BJ (cell line): ENCODE measurements around the gene MTUS2. TPM values are rescaled to one million over a fixed set of nuclear protein-coding genes. Genes with fewer than 3 reads are reported as not detected.

ENCODE experiments used
- CTCF ChIA-PET: fragments of 350-600 bp; formaldehyde crosslinking; extraction: SDS; loops from one replicate; lab custom pipeline; 2021; ENCODE audit warnings: antibody characterized with exemption, inconsistent platforms; lab: Yijun Ruan, JAX
- POLR2A ChIA-PET: fragments of 300-600 bp; sonication (Branson Sonifier 250); formaldehyde crosslinking; extraction: SDS; loops from one replicate; lab custom pipeline; 2021; ENCODE audit warnings: antibody characterized with exemption; lab: Charles Lee
- DNase-seq: peaks from one replicate; pipeline ENCODE4 v3.0.0-alpha.2; 2011; ENCODE audit warnings: low read depth
- H3K27me3 ChIP-seq: 2 replicates; pipeline ENCODE4 v1.6.0; 2011; ENCODE audit warnings: low read length; ENCODE audit not compliant: control insufficient read depth, insufficient read depth
- H3K36me3 ChIP-seq: 2 replicates; pipeline ENCODE4 v1.5.1; 2011; ENCODE audit warnings: low read length; ENCODE audit not compliant: control insufficient read depth, insufficient read depth
- H3K4me3 ChIP-seq: 2 replicates; pipeline ENCODE4 v1.5.1; 2011; ENCODE audit warnings: low read depth, mild to moderate bottlenecking, control low read depth, low read length
- CTCF ChIP-seq: IDR thresholded peaks from 2 replicates; pipeline ENCODE4 v1.5.1; 2011; ENCODE audit warnings: low read depth, mild to moderate bottlenecking, control low read depth, inconsistent platforms, low read length, moderate library complexity; ENCODE audit not compliant: insufficient read depth
- polyA plus RNA-seq: library from polyadenylated mRNA; depleted of rRNA; stranded (reverse); fragments of >200 nt; gene quantifications from 2 replicates; pipeline ENCODE4 v1.2.3, GENCODE V29; 2011

MTUS2 gene
- polyA plus RNA-seq, 1 experiment, result 0.05 TPM

- ChIA-PET CTCF (no interaction called here), POLR2A (interaction anchor here (0.6 kb wide), 1 partner anchor 9 kb away, joined by 4 read pairs; no protein-coding TSS in a partner anchor)
- TF ChIP-seq CTCF, result no peak
- Histone ChIP-seq H3K27me3 (peaks cover 23% of the 10 kb centered on the region), H3K36me3 (no peaks in the 10 kb centered on the region), H3K4me3 (no peak overlapping the region)
- no peak for DNase-seq
Measured at GRCh38 chr13:28822151-28822550, 2.0 kb downstream of the MTUS2 start.

GRCh38 chr13:28822801-28823200, 2.7 kb downstream of the MTUS2 start:
- no peak for DNase-seq
- H3K27me3 ChIP-seq, result peaks cover 22% of the 10 kb centered on the region
- TF ChIP-seq CTCF, result no peak
- H3K36me3 ChIP-seq, result no peaks in the 10 kb centered on the region
- ChIA-PET POLR2A (interaction anchor here (0.6 kb wide), 1 partner anchor 9 kb away, joined by 4 read pairs; no protein-coding TSS in a partner anchor), CTCF (no interaction called here)
- no peak overlapping the region for H3K4me3 ChIP-seq

GRCh38 chr13:28825379-28825778, 5.2 kb downstream of the MTUS2 start:
- TF ChIP-seq CTCF, result no peak
- no peak overlapping the region for H3K4me3 ChIP-seq
- peaks cover 21% of the 10 kb centered on the region for H3K27me3 ChIP-seq
- H3K36me3 ChIP-seq, result no peaks in the 10 kb centered on the region
- no peak for DNase-seq
- ChIA-PET CTCF (interaction anchor here (0.8 kb wide), 1 partner anchor 11 kb away, joined by 3 read pairs; no protein-coding TSS in a partner anchor), POLR2A (no interaction called here)

GRCh38 chr13:28826368-28826767, 6.2 kb downstream of the MTUS2 start:
- POLR2A ChIA-PET, result no interaction called here
- CTCF ChIA-PET, result interaction anchor here (0.8 kb wide), 1 partner anchor 12 kb away, joined by 3 read pairs; no protein-coding TSS in a partner anchor
- H3K36me3 ChIP-seq, result no peaks in the 10 kb centered on the region
- TF ChIP-seq CTCF, result no peak
- H3K27me3 ChIP-seq, result peaks cover 17% of the 10 kb centered on the region
- no peak overlapping the region for H3K4me3 ChIP-seq
- DNase-seq, result no peak

GRCh38 chr13:28830580-28830979, 10.4 kb downstream of the MTUS2 start:
- peaks cover 1% of the 10 kb centered on the region; the same call in 1 of the 2 replicates for H3K27me3 ChIP-seq
- no peak for DNase-seq
- TF ChIP-seq CTCF, result no peak
- H3K36me3 ChIP-seq, result no peaks in the 10 kb centered on the region
- ChIA-PET CTCF (interaction anchor here (2.1 kb wide), 1 partner anchor 11 kb away, joined by 8 read pairs; the partner anchor contains the start of gene MTUS2), POLR2A (no interaction called here)
- no peak overlapping the region for H3K4me3 ChIP-seq
